ENCODE data around the gene SCOC. TPM values are rescaled to one million over a fixed set of nuclear protein-coding genes. Genes with fewer than 3 reads are reported as not detected.

Gene SCOC
- total and polyA plus RNA-seq, 2 of the 4 experiments (the other 2 are of a cell fraction), result 12.9 to 33.2 TPM

DNA sequence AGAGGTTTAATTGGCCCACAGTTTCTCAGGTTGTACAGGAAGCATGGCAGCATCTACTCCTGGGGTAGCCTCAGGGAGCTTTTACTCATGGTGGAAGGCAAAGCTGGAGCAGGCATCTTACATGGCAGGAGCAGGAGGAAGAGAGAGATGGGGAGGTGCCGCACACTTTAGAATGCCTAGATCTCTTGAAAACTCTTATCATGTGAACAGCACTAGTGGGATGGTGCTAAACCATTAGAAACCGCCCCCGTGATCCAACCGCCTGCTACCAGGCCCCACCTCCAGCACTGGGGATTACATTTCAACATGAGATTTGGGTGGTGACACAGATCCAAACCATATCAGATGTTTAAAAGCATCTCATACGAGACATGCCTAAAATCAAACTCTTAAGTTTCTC lies 41.6 kb upstream of the SCOC start:
- CTCF ChIA-PET, result no interaction called here
- Histone ChIP-seq H3K56ac (ENCODE audit: extremely low read depth, insufficient read depth, low read length) (no peak overlapping the region), H3K18ac (ENCODE audit: low read depth, low read length) (no peak overlapping the region), H4K20me1 (ENCODE audit: insufficient read depth, low read length) (no peaks in the 10 kb centered on the region), H3K9me3 (ENCODE audit: control insufficient read depth, insufficient read depth, low read length) (no peaks in the 10 kb centered on the region), H2BK20ac (ENCODE audit: low read depth, low read length) (no peak overlapping the region), H2BK120ac (ENCODE audit: low read depth, low read length) (no peak overlapping the region), H3K27ac (ENCODE audit: insufficient read depth, low read length) (no peak overlapping the region), H3K9ac (ENCODE audit: low read depth, low read length) (no peak overlapping the region), H3K27me3 (ENCODE audit: control insufficient read depth, insufficient read depth, low read length) (no peaks in the 10 kb centered on the region), H2BK5ac (ENCODE audit: low read depth, low read length, poor library complexity, severe bottlenecking) (no peak overlapping the region), H4K8ac (ENCODE audit: low read depth in 2 of 2, low read length in 2 of 2) (no peak overlapping the region), H3K79me1 (ENCODE audit: low read depth in 1 of 2, low read length in 2 of 2) (no peaks in the 10 kb centered on the region), H3K4me3 (ENCODE audit: insufficient read depth, low read depth, low read length) (no peak overlapping the region), H2AFZ (replicated peaks; ENCODE audit: low read length, poor library complexity) (no peak overlapping the region), H2BK15ac (ENCODE audit: low read depth, low read length) (no peak overlapping the region), H3K23ac (ENCODE audit: low read depth, low read length) (no peak overlapping the region), H3K14ac (replicated peaks; ENCODE audit: low read depth, low read length) (no peak overlapping the region), H2AK5ac (ENCODE audit: low read depth, low read length) (no peak overlapping the region), H3K9me1 (ENCODE audit: insufficient read depth, low read length) (no peaks in the 10 kb centered on the region; the same call in 1 of the 2 replicates), H3K4ac (ENCODE audit: low read depth, low read length) (no peak overlapping the region), H3K4me1 (ENCODE audit: control insufficient read depth, insufficient read depth, low read length) (peaks cover 5% of the 10 kb centered on the region), H2AK9ac (replicated peaks; ENCODE audit: low read depth, low read length, poor library complexity) (no peak overlapping the region), H3K4me2 (ENCODE audit: low read depth, low read length) (no peak overlapping the region), H4K5ac (ENCODE audit: low read depth, low read length) (no peak overlapping the region), H3K36me3 (ENCODE audit: control insufficient read depth, insufficient read depth, low read length) (no peaks in the 10 kb centered on the region), H4K91ac (ENCODE audit: insufficient read depth, low read depth, low read length) (no peak overlapping the region)
- POLR2A ChIA-PET (ENCODE audit: unreplicated experiment), result no interaction called here
- no CpG with 5 or more reads among the region's 5 CpGs for WGBS, 2 experiments (ENCODE audit: extremely low coverage in 2 of 2, insufficient read length in 1 of 2)
- in situ Hi-C loops (cut with MboI; ENCODE audit: low sequenced_read_pairs) (no loop called here), intact Hi-C loops (cut with micrococcal nuclease) (no loop called here), dilution Hi-C loops (cut with HindIII; ENCODE audit: low sequenced_read_pairs, unreplicated experiment) (no loop called here)
- TF ChIP-seq CEBPB (IDR thresholded peaks at IDR 0.05; ENCODE audit: low read depth, low read length) (no peak), RCOR1 (IDR thresholded peaks at IDR 0.05; ENCODE audit: insufficient replicate concordance, low read length) (no peak), CHD1 (IDR thresholded peaks at IDR 0.05; ENCODE audit: low read depth, low read length) (no peak), MXI1 (IDR thresholded peaks at IDR 0.05; ENCODE audit: borderline replicate concordance, low read depth, low read length) (no peak), SMC3 (IDR thresholded peaks at IDR 0.05; ENCODE audit: low read depth, low read length) (no peak)
- TF ChIP-seq, protein P1, sequence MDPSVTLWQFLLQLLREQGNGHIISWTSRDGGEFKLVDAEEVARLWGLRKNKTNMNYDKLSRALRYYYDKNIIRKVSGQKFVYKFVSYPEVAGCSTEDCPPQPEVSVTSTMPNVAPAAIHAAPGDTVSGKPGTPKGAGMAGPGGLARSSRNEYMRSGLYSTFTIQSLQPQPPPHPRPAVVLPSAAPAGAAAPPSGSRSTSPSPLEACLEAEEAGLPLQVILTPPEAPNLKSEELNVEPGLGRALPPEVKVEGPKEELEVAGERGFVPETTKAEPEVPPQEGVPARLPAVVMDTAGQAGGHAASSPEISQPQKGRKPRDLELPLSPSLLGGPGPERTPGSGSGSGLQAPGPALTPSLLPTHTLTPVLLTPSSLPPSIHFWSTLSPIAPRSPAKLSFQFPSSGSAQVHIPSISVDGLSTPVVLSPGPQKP (IDR thresholded peaks at IDR 0.05; ENCODE audit: borderline replicate concordance, low read depth, low read length), result no peak
- DNase-seq (no peak), ATAC-seq (ENCODE audit: low read depth) (no peak)
- BruUV-seq (replicated peaks), result no TSS peak
